Endothelial cell of umbilical vein (primary cell): Measurements from ENCODE around the gene ZNF460. TPM values are rescaled to one million over a fixed set of nuclear protein-coding genes. Genes with fewer than 3 reads are reported as not detected.

ENCODE experiments used
- BruUV-seq: library from RNA; stranded (reverse); fragments of 400-500 nt; replicated peaks from 2 replicates; lab custom pipeline; 2021; lab: Mats Ljungman, UMichigan
- CTCF ChIA-PET: fragments of 300-600, 350-600 bp; sonication (Branson Sonifier 250); formaldehyde crosslinking; loops from one replicate; lab custom pipeline; 2021; ENCODE audit warnings: antibody characterized with exemption, inconsistent platforms; lab: Charles Lee
- POLR2A ChIA-PET: fragments of 300-600, 350-600 bp; sonication (Branson Sonifier 250); formaldehyde crosslinking; loops from one replicate; lab custom pipeline; 2021; ENCODE audit warnings: antibody characterized with exemption, inconsistent platforms; lab: Charles Lee
- DNase-seq: peaks from one replicate; pipeline ENCODE4 v3.0.0-alpha.2; 2011; ENCODE audit warnings: low read depth, low spot score
- FAIRE-seq: peaks from 2 replicates; lab custom pipeline; 2011; peaks lifted over from hg19 to GRCh38; lab: Jason Lieb, UNC
- H2AFZ ChIP-seq: 2 replicates; pipeline ENCODE4 v1.6.0; 2012; ENCODE audit warnings: low read depth, low read length, control low read depth, inconsistent platforms
- H3K27ac ChIP-seq: 2 replicates; pipeline ENCODE4 v1.5.1; 2011; ENCODE audit warnings: low read depth, mild to moderate bottlenecking, control low read depth, low read length, moderate library complexity; ENCODE audit not compliant: insufficient read depth
- H3K27me3 ChIP-seq, 2 experiments: 2 replicates each; pipeline versions ENCODE4 v1.6.0 to v1.6.1; 2011; ENCODE audit warnings: low read length in 2 of 2, mixed read lengths in 1 of 2; ENCODE audit not compliant: control insufficient read depth in 2 of 2, insufficient read depth in 2 of 2
- H3K36me3 ChIP-seq, 2 experiments: 2 replicates in 1 of 2; 3 replicates in 1 of 2; pipeline ENCODE4 v1.5.1; 2011; ENCODE audit warnings: low read length in 2 of 2, mild to moderate bottlenecking in 1 of 2, moderate library complexity in 1 of 2; ENCODE audit not compliant: control insufficient read depth in 2 of 2, insufficient read depth in 2 of 2; ENCODE audit errors: extremely low read depth in 1 of 2
- H3K4me1 ChIP-seq: 3 replicates; pipeline ENCODE4 v1.5.1; 2011; ENCODE audit warnings: mild to moderate bottlenecking, low read length; ENCODE audit not compliant: control insufficient read depth, insufficient read depth; ENCODE audit errors: extremely low read depth
- H3K4me2 ChIP-seq: 2 replicates; pipeline ENCODE4 v1.6.1; 2011; ENCODE audit warnings: low read length, control low read depth, mixed read lengths; ENCODE audit not compliant: insufficient read depth
- H3K4me3 ChIP-seq, 3 experiments: fragments of 200-600 bp in 1 of 3; sonication (generic), shearing (Covaris generic) in 1 of 3; replicated peaks in 1 of 3; 2 replicates each; pipeline ENCODE4 v1.5.1; 2011 to 2016; ENCODE audit warnings: control low read depth in 3 of 3, low read length in 3 of 3, mild to moderate bottlenecking in 2 of 3, inconsistent platforms in 1 of 3, low read depth in 1 of 3, moderate library complexity in 1 of 3; ENCODE audit not compliant: insufficient read depth in 1 of 3
- H3K79me2 ChIP-seq: 2 replicates; pipeline ENCODE4 v1.6.0; 2012; ENCODE audit warnings: low read length, inconsistent platforms; ENCODE audit not compliant: control insufficient read depth, insufficient read depth
- H3K9ac ChIP-seq: replicated peaks from 2 replicates; pipeline ENCODE3; 2011; ENCODE audit warnings: low read length, control low read depth; ENCODE audit not compliant: insufficient read depth; ENCODE audit errors: extremely low read depth
- H3K9me1 ChIP-seq: replicated peaks from 3 replicates; pipeline ENCODE4 v1.6.0; 2011; ENCODE audit warnings: mild to moderate bottlenecking, low read length; ENCODE audit not compliant: control insufficient read depth, insufficient read depth; ENCODE audit errors: extremely low read depth
- H3K9me3 ChIP-seq: replicated peaks from 2 replicates; pipeline ENCODE4 v1.5.1; 2012; ENCODE audit warnings: low read length, inconsistent platforms; ENCODE audit not compliant: control insufficient read depth, insufficient read depth
- H4K20me1 ChIP-seq: replicated peaks from 2 replicates; pipeline ENCODE3; 2011; ENCODE audit warnings: mild to moderate bottlenecking, low read length; ENCODE audit not compliant: control insufficient read depth, insufficient read depth; ENCODE audit errors: extremely low read depth
- EZH2 ChIP-seq: IDR thresholded peaks from 2 replicates; pipeline ENCODE4 v1.6.1; 2012; ENCODE audit warnings: borderline replicate concordance, low read depth, mild to moderate bottlenecking, moderate library complexity, low read length, inconsistent platforms; ENCODE audit not compliant: severe bottlenecking
- FOS ChIP-seq: IDR thresholded peaks from 2 replicates; pipeline ENCODE4 v1.6.1; 2011; ENCODE audit warnings: mild to moderate bottlenecking, low read length, moderate library complexity, borderline replicate concordance; ENCODE audit not compliant: insufficient read depth
- dilution Hi-C: fragments of 300-500 bp; cut with MboI; formaldehyde crosslinking; loops from one replicate; pipeline ENCODE4 v1.15.0; 2019; ENCODE audit warnings: low sequenced_read_pairs; ENCODE audit not compliant: extremely low pct_ligation_motif_present
- intact Hi-C: fragments of 100-400 bp; cut with micrococcal nuclease; formaldehyde crosslinking; loops from one replicate; pipeline ENCODE4 v1.10.0; 2022
- polyA plus RNA-seq, 4 experiments: library from polyadenylated mRNA; depleted of rRNA in 3 of 4; stranded (reverse) in 3 of 4; unstranded in 1 of 4; fragments of >200 nt; gene quantifications; 2 replicates each; pipeline versions ENCODE4 v1.2.1 to v1.2.3, GENCODE V29; 2011 to 2012; ENCODE audit warnings: missing spikeins in 1 of 4
- total RNA-seq: library from RNA; stranded (reverse); gene quantifications from 2 replicates; pipeline ENCODE4 v1.2.3, GENCODE V29; 2021
- TF ChIP-seq, protein P1 (sequence below), 2 donors: IDR thresholded peaks; 1 replicate in 1 of 2; 2 replicates in 1 of 2; pipeline ENCODE4 v1.5.1; 2011; ENCODE audit warnings: low read length in 2 of 2, mild to moderate bottlenecking in 2 of 2, moderate library complexity in 2 of 2, control low read depth in 1 of 2, inconsistent platforms in 1 of 2, low read depth in 1 of 2; ENCODE audit not compliant: insufficient read depth in 1 of 2; ENCODE audit errors: extremely low read depth in 1 of 2

Gene ZNF460
- total and polyA plus RNA-seq, 2 donors (not counting 3 experiments of a cell fraction or from before 2014, with no cell fraction given): 4.5 to 26.9 TPM

- Histone ChIP-seq H3K27ac (no peak overlapping the region), H3K27me3 (peaks cover 16 to 24% of the 10 kb centered on the region in 2 experiments), H4K20me1 (no peaks in the 10 kb centered on the region), H2AFZ (no peak overlapping the region), H3K4me3 (no peak overlapping the region), H3K36me3 (no peaks in the 10 kb centered on the region), H3K9ac (no peak overlapping the region), H3K4me2 (no peak overlapping the region), H3K9me1 (no peaks in the 10 kb centered on the region), H3K79me2 (peaks cover 18% of the 10 kb centered on the region), H3K9me3 (no peaks in the 10 kb centered on the region), H3K4me1 (peaks cover 6% of the 10 kb centered on the region)
- BruUV-seq: no TSS peak
- CTCF ChIA-PET: no interaction called here
- FAIRE-seq: no peak
- DNase-seq: no peak
- intact Hi-C loops (no loop called here), dilution Hi-C loops (no loop called here)
- POLR2A ChIA-PET: no interaction called here
- TF ChIP-seq, protein P1, sequence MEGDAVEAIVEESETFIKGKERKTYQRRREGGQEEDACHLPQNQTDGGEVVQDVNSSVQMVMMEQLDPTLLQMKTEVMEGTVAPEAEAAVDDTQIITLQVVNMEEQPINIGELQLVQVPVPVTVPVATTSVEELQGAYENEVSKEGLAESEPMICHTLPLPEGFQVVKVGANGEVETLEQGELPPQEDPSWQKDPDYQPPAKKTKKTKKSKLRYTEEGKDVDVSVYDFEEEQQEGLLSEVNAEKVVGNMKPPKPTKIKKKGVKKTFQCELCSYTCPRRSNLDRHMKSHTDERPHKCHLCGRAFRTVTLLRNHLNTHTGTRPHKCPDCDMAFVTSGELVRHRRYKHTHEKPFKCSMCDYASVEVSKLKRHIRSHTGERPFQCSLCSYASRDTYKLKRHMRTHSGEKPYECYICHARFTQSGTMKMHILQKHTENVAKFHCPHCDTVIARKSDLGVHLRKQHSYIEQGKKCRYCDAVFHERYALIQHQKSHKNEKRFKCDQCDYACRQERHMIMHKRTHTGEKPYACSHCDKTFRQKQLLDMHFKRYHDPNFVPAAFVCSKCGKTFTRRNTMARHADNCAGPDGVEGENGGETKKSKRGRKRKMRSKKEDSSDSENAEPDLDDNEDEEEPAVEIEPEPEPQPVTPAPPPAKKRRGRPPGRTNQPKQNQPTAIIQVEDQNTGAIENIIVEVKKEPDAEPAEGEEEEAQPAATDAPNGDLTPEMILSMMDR (IDR thresholded peaks at IDR 0.05; ENCODE audit: extremely low read depth in 1 of 2, insufficient read depth in 1 of 2, low read depth in 1 of 2, low read length in 2 of 2): no peak
- peak; percentile 43 for TF ChIP-seq EZH2
Observed at GRCh38 chr19:57317503-57317902, 37.2 kb downstream of the ZNF460 start.

GRCh38 chr19:57319869-57320179 is 39.5 kb downstream of the ZNF460 start:
- Histone ChIP-seq H3K79me2 (peaks cover 24% of the 10 kb centered on the region), H3K9ac (peak overlapping the region; percentile 87), H3K4me2 (peak overlapping the region; percentile 57), H3K9me3 (no peaks in the 10 kb centered on the region), H3K4me3 (peak overlapping the region; percentile 15 to 65 (median 52)), H3K36me3 (peaks cover 0 to 8% of the 10 kb centered on the region in 2 experiments), H4K20me1 (no peaks in the 10 kb centered on the region), H3K27me3 (peaks cover 13 to 24% of the 10 kb centered on the region in 2 experiments), H2AFZ (peak overlapping the region; percentile 94), H3K27ac (peak overlapping the region; percentile 72), H3K9me1 (no peaks in the 10 kb centered on the region), H3K4me1 (peaks cover 6% of the 10 kb centered on the region)
- FAIRE-seq (no peak), DNase-seq (no peak)
- TSS peak; percentile 91 for BruUV-seq
- dilution Hi-C loops: no loop called here
- ChIA-PET CTCF (no interaction called here), POLR2A (interaction anchor here (0.6 kb wide), 1 partner anchor 104 kb away, joined by 3 read pairs; no protein-coding TSS in a partner anchor)
- intact Hi-C loops: loop anchor here (1.0 to 5.0 kb wide), 5 partner anchors 38 to 167 kb away; partner anchors contain the start of genes TRAPPC2B, ZNF264, ZNF419 and ZNF460
- TF ChIP-seq FOS: no peak
